ENCODE results near the gene ROCK2. TPM values are rescaled to one million over a fixed set of nuclear protein-coding genes. Genes with fewer than 3 reads are reported as not detected.

Gene ROCK2
- total and polyA plus RNA-seq, 9 of the 15 experiments (the other 6 are each of a cell fraction or from before 2014, with no cell fraction given), result 4.9 to 30.6 (median 14.3) TPM

DNA sequence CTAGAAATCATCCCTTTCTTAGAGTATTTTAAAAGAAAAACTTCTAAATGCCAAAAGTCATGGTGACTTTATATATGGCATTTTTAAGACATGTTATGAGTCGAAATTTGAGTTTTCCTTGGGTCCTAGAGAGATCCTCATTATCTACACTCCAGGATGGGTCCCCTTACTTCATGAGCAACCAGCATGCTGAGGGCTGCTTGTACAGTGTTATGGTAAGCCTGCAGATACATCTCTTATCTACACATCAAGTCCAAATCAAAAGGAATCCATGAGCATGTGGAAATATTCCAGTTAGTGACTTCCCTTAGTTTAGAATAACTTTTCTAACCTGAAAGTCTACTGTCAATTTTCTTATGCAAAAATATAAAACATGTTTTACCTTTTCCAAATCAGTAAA lies 130.5 kb downstream of the ROCK2 start:
- no peak overlapping the region for H3K9ac ChIP-seq (ENCODE audit: insufficient read depth in 1 of 2, low read depth in 2 of 2, low read length in 2 of 2)
- ChIA-PET POLR2A (no interaction called here), CTCF (ENCODE audit: low intra/inter-chr PET ratio) (no interaction called here)
- H3K79me2 ChIP-seq (ENCODE audit: control insufficient read depth, insufficient read depth, low read length), result no peaks in the 10 kb centered on the region
- no peak for FAIRE-seq
- DNase-seq (ENCODE audit: extremely low read depth in 1 of 4, low spot score in 3 of 4), result no peak
- no peak overlapping the region for H3K4me3 ChIP-seq
- peaks cover 62% of the 10 kb centered on the region; the same call in 2 of the 3 replicates for H3K36me3 ChIP-seq (ENCODE audit: control insufficient read depth, insufficient read depth, low read length)
- no peaks in the 10 kb centered on the region for H3K9me3 ChIP-seq (replicated peaks; ENCODE audit: control insufficient read depth, insufficient read depth, low read depth, low read length)
- no peak overlapping the region for H3K4me2 ChIP-seq (ENCODE audit: insufficient read depth, low read length)
- WGBS (ENCODE audit: insufficient coverage, low coverage, missing lambda C conversion rate), result 86% methylated on average over 1 of the region's 1 CpG
- H3K9me1 ChIP-seq (ENCODE audit: control insufficient read depth, insufficient read depth, low read length), result no peaks in the 10 kb centered on the region
- no peaks in the 10 kb centered on the region for H4K20me1 ChIP-seq (replicated peaks; ENCODE audit: control insufficient read depth, insufficient read depth, low read length)
- BruUV-seq (replicated peaks), result no TSS peak
- H2AFZ ChIP-seq (ENCODE audit: low read depth, low read length), result no peak overlapping the region
- H3K27me3 ChIP-seq (ENCODE audit: control insufficient read depth in 2 of 2, insufficient read depth in 2 of 2, low read length in 2 of 2), result no peaks in the 10 kb centered on the region
- intact Hi-C loops (cut with micrococcal nuclease) (no loop called here), in situ Hi-C loops (cut with MboI) (no loop called here)
- H3K27ac ChIP-seq (ENCODE audit: extremely low read depth, low read depth, low read length), result no peak overlapping the region
- ATAC-seq, result no peak
- H3K4me1 ChIP-seq (replicated peaks in 1 of 2; ENCODE audit: control insufficient read depth in 2 of 2, insufficient read depth in 2 of 2, low read length in 2 of 2), result no peaks in the 10 kb centered on the region
- TF ChIP-seq, protein P1, sequence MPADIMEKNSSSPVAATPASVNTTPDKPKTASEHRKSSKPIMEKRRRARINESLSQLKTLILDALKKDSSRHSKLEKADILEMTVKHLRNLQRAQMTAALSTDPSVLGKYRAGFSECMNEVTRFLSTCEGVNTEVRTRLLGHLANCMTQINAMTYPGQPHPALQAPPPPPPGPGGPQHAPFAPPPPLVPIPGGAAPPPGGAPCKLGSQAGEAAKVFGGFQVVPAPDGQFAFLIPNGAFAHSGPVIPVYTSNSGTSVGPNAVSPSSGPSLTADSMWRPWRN (IDR thresholded peaks at IDR 0.05; ENCODE audit: low read depth), result no peak
- TF ChIP-seq GATA2 (CRISPR knock-in tag; IDR thresholded peaks at IDR 0.05) (no peak), ZNF77 (CRISPR knock-in tag; IDR thresholded peaks at IDR 0.05) (no peak), ZNF717 (CRISPR knock-in tag; IDR thresholded peaks at IDR 0.05) (no peak), TRIM24 (IDR thresholded peaks at IDR 0.05) (no peak), ZNF140 (CRISPR knock-in tag; IDR thresholded peaks at IDR 0.05) (no peak), GATAD2A (IDR thresholded peaks at IDR 0.05) (no peak), SREBF2 (CRISPR knock-in tag; IDR thresholded peaks at IDR 0.05) (no peak), ZNF224 (CRISPR knock-in tag; IDR thresholded peaks at IDR 0.05) (no peak), HSF4 (CRISPR knock-in tag; IDR thresholded peaks at IDR 0.05; ENCODE audit: borderline replicate concordance) (no peak)
- TF ChIP-seq, protein P2, sequence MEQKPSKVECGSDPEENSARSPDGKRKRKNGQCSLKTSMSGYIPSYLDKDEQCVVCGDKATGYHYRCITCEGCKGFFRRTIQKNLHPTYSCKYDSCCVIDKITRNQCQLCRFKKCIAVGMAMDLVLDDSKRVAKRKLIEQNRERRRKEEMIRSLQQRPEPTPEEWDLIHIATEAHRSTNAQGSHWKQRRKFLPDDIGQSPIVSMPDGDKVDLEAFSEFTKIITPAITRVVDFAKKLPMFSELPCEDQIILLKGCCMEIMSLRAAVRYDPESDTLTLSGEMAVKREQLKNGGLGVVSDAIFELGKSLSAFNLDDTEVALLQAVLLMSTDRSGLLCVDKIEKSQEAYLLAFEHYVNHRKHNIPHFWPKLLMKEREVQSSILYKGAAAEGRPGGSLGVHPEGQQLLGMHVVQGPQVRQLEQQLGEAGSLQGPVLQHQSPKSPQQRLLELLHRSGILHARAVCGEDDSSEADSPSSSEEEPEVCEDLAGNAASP (IDR thresholded peaks at IDR 0.05), result no peak
- TF ChIP-seq, protein P3, sequence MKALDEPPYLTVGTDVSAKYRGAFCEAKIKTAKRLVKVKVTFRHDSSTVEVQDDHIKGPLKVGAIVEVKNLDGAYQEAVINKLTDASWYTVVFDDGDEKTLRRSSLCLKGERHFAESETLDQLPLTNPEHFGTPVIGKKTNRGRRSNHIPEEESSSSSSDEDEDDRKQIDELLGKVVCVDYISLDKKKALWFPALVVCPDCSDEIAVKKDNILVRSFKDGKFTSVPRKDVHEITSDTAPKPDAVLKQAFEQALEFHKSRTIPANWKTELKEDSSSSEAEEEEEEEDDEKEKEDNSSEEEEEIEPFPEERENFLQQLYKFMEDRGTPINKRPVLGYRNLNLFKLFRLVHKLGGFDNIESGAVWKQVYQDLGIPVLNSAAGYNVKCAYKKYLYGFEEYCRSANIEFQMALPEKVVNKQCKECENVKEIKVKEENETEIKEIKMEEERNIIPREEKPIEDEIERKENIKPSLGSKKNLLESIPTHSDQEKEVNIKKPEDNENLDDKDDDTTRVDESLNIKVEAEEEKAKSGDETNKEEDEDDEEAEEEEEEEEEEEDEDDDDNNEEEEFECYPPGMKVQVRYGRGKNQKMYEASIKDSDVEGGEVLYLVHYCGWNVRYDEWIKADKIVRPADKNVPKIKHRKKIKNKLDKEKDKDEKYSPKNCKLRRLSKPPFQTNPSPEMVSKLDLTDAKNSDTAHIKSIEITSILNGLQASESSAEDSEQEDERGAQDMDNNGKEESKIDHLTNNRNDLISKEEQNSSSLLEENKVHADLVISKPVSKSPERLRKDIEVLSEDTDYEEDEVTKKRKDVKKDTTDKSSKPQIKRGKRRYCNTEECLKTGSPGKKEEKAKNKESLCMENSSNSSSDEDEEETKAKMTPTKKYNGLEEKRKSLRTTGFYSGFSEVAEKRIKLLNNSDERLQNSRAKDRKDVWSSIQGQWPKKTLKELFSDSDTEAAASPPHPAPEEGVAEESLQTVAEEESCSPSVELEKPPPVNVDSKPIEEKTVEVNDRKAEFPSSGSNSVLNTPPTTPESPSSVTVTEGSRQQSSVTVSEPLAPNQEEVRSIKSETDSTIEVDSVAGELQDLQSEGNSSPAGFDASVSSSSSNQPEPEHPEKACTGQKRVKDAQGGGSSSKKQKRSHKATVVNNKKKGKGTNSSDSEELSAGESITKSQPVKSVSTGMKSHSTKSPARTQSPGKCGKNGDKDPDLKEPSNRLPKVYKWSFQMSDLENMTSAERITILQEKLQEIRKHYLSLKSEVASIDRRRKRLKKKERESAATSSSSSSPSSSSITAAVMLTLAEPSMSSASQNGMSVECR (CRISPR knock-in tag; IDR thresholded peaks at IDR 0.05), result no peak
- TF ChIP-seq, protein P4, sequence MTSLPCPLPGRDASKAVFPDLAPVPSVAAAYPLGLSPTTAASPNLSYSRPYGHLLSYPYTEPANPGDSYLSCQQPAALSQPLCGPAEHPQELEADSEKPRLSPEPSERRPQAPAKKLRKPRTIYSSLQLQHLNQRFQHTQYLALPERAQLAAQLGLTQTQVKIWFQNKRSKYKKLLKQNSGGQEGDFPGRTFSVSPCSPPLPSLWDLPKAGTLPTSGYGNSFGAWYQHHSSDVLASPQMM (CRISPR knock-in tag; IDR thresholded peaks at IDR 0.05), result no peak
